SH-SY5Y (cell line): ENCODE measurements around the gene APOC3.

ENCODE experiments used
- GATA2 ChIP-seq: IDR thresholded peaks from 2 replicates; pipeline ENCODE4 v1.6.1; 2011; ENCODE audit warnings: mild to moderate bottlenecking, low read depth, low read length
- GATA3 ChIP-seq: IDR thresholded peaks from 2 replicates; pipeline ENCODE4 v1.6.1; 2011; ENCODE audit warnings: low read depth, mild to moderate bottlenecking, low read length, moderate library complexity

The APOC3 gene

DNA sequence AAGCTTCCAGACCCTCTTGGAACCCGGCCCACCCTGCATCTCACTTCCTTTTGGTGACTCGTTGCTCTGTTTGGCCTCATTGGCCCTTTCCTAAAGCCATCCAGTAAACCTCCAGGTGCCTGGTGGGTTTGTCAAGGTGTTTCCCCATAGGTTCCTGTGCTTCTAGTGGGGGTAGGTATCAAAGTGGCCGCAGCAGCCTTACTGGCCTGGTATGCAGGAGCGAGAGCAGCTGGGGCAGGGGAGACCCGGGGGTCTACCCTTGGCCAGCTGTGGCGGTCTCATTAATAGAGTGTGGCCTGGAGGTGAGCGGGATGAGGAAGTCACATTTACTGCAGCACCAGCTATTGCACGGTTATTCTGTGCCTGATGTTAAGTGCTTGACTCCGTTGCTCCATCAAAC lies 10.7 kb upstream of the APOC3 start:
- TF ChIP-seq GATA2 = no peak
- TF ChIP-seq GATA3 = no peak

DNA sequence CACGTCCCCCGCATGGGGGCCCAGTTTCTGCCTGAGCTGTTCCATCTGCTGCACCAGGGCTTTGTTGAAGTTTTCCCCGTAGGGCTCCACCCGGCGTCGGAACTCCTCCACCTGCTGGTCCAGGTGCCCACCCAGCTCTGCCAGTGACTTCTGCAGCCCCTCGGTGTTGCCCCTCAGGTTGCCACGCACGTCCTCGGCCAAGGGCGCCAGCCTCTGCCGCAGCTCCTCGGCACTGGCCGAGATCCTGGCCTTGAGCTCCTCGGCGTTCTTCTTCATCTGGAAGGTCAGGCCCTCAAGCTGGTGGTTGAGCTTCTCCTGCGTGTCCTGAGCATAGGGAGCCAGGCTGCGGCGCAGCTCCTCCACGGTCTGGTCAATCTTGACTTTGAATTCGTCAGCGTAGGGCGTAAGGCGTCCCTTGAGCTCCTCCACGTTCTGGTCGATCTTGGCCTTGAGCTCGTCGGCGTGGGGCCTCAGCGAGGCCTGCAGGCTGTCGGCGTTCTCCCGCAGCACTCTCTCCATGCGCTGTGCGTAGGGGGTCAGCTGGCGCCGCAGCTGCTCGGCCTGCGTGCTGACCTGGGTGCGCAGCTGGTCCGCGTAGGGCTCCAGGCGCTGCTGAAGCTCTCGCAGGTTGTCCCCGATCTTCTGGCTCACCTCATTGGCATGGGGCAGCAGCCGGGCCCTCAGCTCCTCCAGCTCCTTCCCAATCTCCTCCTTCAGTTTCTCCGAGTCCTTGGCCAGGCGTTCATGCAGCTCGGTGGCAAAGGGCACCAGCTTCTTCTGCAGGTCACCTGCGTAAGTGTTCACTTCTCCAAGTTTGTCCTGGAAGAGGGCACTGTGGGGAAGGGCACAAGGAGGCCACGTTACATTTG lies 8.4 kb upstream of the APOC3 start:
- no peak for TF ChIP-seq GATA3
- TF ChIP-seq GATA2 = no peak

GRCh38 chr11:116822575-116822974 lies 7.1 kb upstream of the APOC3 start:
- TF ChIP-seq GATA3 (no peak), GATA2 (no peak)

- TF ChIP-seq GATA2 (no peak), GATA3 (no peak)
Observed at GRCh38 chr11:116823031-116823843, 6.5 kb upstream of the APOC3 start, which contains the start of gene APOA4. APOA4 (minus strand) TSS chr11:116823304; CDS start chr11:116823191, 113 bp downstream.

DNA sequence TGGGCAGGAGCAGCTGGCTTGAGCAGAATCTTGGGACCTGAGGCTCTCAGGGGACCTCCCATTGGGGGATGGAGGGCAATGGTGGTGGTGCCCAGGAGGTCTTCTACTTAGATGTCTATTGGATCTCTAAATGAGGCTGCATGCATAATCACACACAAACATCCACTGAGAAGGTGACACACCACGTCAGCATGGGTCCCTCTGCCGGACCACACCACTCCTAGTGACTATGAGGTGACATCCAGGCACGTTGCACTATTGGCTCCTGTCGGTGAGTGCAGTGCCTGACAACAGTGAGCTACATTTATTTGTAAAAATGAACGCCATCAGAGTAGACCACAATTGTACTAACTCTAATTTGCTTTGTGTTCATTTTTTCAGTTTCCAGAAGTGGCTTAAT lies 4.3 kb upstream of the APOC3 start:
- TF ChIP-seq GATA2 (no peak), GATA3 (no peak)

DNA sequence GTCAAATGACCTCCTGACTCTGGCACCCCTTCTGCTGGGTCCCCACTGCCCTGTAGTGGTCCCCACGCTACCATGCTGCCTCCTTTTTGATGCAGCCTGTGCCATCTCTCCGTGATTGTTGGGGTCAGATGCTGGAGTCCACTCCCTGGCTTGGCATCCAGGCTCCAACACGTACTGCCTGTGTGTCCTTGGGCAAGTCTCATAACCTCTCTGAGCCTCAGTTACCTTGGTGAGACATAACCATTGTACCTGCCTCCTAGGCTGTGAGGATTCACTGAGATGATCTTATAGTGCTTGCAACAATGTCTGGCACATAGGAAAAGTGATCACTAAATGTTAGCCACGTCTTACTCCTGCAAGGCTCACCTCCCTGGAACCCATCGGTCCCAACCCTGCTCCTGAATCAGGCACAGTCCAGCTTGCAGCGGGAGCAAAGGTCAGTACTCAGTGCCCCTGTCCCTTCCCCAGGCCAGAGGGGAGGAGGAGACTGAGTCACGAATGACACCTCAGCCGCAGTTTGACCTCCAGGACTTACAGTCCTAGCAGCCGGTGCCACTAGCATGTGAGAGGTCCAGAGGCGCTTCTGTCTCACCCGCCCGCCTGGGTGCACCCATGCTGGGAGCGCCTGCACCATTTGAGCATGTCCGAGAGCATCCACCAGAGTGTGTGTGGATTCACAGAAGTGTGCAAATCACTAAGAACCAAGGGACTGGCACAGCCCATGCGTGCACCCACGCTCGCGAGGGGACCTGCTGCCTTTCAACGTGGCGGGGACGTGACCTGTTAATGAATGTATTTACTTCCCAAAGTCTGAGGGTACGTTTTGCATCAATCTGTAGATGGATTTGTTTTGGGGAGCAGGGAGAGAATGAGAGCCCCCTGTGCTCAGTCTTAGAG lies 3.6 kb upstream of the APOC3 start:
- no peak for TF ChIP-seq GATA2
- TF ChIP-seq GATA3 = no peak

DNA sequence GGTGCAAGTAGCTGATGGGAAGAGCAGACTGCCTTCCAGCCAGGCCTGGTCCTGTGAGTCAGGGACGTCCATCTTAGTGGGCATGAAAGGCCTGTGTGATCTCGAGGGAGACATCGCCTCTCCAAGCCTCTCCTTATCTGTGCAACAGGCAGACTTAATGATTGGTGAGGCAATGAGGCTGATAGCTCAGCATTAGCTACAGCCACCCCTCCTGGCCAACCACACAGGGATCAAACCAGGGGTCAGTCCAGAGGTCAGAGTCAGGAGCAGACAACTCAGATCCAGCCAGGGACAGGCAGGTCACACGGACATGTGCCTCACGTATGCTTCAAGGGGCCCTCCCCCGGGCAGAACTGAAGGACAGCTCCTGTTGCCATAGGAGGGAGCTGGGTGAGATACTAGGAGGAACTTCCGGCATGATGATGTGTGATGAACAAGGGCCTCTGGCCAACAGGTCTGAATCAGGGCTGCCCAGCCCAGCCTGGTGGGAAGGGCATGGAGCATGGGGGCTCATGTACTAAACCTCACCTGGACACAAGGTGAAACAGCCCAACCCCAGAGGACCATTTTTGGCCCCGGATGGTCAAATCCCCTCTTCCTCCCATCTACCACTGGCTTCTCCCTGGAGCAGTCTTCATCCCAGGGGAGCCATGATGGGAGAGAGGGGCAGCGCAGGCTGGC lies 2.8 kb upstream of the APOC3 start:
- TF ChIP-seq GATA3 = no peak
- no peak for TF ChIP-seq GATA2

DNA sequence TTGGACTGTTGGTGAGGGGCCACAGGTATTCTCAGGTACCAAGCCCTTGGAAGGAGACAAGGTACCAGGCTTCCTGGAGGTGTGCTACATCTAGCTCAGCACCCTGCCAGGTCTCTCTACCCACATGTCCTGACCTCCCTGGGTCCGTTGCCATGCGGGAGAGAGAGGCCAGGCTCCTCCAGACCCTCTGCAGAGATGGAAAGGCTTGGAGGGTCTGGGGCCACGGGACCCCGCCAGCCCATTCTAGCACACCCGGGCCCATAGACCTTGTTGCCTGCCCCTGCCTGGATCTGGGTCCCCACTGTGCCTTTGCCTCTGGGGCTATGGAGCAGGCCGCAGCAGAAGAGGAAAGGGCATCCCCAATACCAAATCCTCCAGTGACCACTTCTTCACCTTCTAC lies 2.2 kb upstream of the APOC3 start:
- TF ChIP-seq GATA3 (no peak), GATA2 (no peak)

GRCh38 chr11:116828632-116829524 lies 829 bp upstream of the APOC3 start:
- peak; percentile 88 for TF ChIP-seq GATA2
- TF ChIP-seq GATA3 = no peak

DNA sequence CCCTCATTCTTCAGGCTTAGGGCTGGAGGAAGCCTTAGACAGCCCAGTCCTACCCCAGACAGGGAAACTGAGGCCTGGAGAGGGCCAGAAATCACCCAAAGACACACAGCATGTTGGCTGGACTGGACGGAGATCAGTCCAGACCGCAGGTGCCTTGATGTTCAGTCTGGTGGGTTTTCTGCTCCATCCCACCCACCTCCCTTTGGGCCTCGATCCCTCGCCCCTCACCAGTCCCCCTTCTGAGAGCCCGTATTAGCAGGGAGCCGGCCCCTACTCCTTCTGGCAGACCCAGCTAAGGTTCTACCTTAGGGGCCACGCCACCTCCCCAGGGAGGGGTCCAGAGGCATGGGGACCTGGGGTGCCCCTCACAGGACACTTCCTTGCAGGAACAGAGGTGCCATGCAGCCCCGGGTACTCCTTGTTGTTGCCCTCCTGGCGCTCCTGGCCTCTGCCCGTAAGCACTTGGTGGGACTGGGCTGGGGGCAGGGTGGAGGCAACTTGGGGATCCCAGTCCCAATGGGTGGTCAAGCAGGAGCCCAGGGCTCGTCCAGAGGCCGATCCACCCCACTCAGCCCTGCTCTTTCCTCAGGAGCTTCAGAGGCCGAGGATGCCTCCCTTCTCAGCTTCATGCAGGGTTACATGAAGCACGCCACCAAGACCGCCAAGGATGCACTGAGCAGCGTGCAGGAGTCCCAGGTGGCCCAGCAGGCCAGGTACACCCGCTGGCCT lies 641 bp downstream of the APOC3 start:
- TF ChIP-seq GATA3 (no peak), GATA2 (no peak)

- no peak for TF ChIP-seq GATA3
- no peak for TF ChIP-seq GATA2
Observed at GRCh38 chr11:116831790-116832349, 2.2 kb downstream of the APOC3 start.
